Activated B cell treated with CpG ODN at 0.5 μM for 24 hours (primary cell): ENCODE data around the gene BRF1. TPM values are rescaled to one million over a fixed set of nuclear protein-coding genes. Genes with fewer than 3 reads are reported as not detected.

Experiments
- ATAC-seq: fragments of 200-7000 bp; cut with Tn5 transposase; one replicate; pipeline ENCODE4 v1.10.0; 2021; ENCODE audit warnings: low read depth, mild to moderate bottlenecking, moderate library complexity
- CTCF ChIA-PET: fragments of 350-600 bp; sonication (Branson Sonifier 250); formaldehyde crosslinking; loops from one replicate; lab custom pipeline; 2021; ENCODE audit warnings: antibody characterized with exemption; lab: Charles Lee
- POLR2A ChIA-PET: fragments of 350-600 bp; sonication (Branson Sonifier 250); formaldehyde crosslinking; loops from one replicate; lab custom pipeline; 2021; ENCODE audit warnings: antibody characterized with exemption; lab: Charles Lee
- DNase-seq: peaks from one replicate; pipeline ENCODE4 v3.0.0; 2022
- H3K27ac Mint-ChIP-seq: one replicate; pipeline ENCODE4 v1.8.0; 2020; ENCODE audit warnings: mixed read lengths
- H3K27me3 Mint-ChIP-seq: one replicate; pipeline ENCODE4 v1.8.0; 2021; ENCODE audit warnings: mixed read lengths
- H3K36me3 Mint-ChIP-seq: one replicate; pipeline ENCODE4 v1.8.0; 2021; ENCODE audit warnings: low read depth, mixed read lengths
- H3K4me1 Mint-ChIP-seq: one replicate; pipeline ENCODE4 v1.8.0; 2021; ENCODE audit warnings: mixed read lengths
- H3K4me3 Mint-ChIP-seq: one replicate; pipeline ENCODE4 v1.8.0; 2020; ENCODE audit warnings: mild to moderate bottlenecking, mixed read lengths
- H3K9me3 Mint-ChIP-seq: one replicate; pipeline ENCODE4 v1.8.0; 2020; ENCODE audit warnings: mixed read lengths
- CTCF ChIP-seq: fragments of 200-600 bp; IDR thresholded peaks from one replicate; pipeline ENCODE4 v1.8.0; 2022; ENCODE audit warnings: antibody characterized with exemption, mild to moderate bottlenecking
- intact Hi-C: fragments of 100-400 bp; cut with micrococcal nuclease; formaldehyde crosslinking; loops from one replicate; pipeline ENCODE4 v1.15.1; 2024
- total RNA-seq: library from RNA; stranded (reverse); gene quantifications from 2 replicates; pipeline ENCODE4 v1.2.3, GENCODE V29; 2022

The BRF1 gene
- total RNA-seq, 1 donor from 2014 or later, result 32.8 TPM

GRCh38 chr14:105331575-105332349, 31.0 kb upstream of the BRF1 start:
- Mint-ChIP-seq H3K4me1 (peaks cover 20% of the 10 kb centered on the region), H3K4me3 (no peak overlapping the region), H3K9me3 (no peaks in the 10 kb centered on the region), H3K27me3 (no peaks in the 10 kb centered on the region), H3K27ac (no peak overlapping the region), H3K36me3 (no peaks in the 10 kb centered on the region)
- CTCF ChIA-PET, result no interaction called here
- intact Hi-C loops, result no loop called here
- TF ChIP-seq CTCF, result no peak
- DNase-seq, result no peak
- ATAC-seq, result no peak
- POLR2A ChIA-PET, result no interaction called here

- no peaks in the 10 kb centered on the region for H3K27me3 Mint-ChIP-seq
- intact Hi-C loops, result no loop called here
Observed at GRCh38 chr14:105330491-105330895, 29.7 kb upstream of the BRF1 start.

GRCh38 chr14:105329411-105330150, 28.8 kb upstream of the BRF1 start:
- CTCF ChIA-PET, result no interaction called here
- no peak for TF ChIP-seq CTCF
- intact Hi-C loops, result no loop called here
- no peak overlapping the region for H3K27ac Mint-ChIP-seq
- H3K4me1 Mint-ChIP-seq, result peaks cover 20% of the 10 kb centered on the region
- no peaks in the 10 kb centered on the region for H3K9me3 Mint-ChIP-seq
- ATAC-seq, result no peak
- no peaks in the 10 kb centered on the region for H3K27me3 Mint-ChIP-seq
- no peaks in the 10 kb centered on the region for H3K36me3 Mint-ChIP-seq
- DNase-seq, result no peak
- no peak overlapping the region for H3K4me3 Mint-ChIP-seq
- POLR2A ChIA-PET, result no interaction called here

More at GRCh38 chr14:105330491-105330895, 29.7 kb upstream of the BRF1 start:
- no peak overlapping the region for H3K27ac Mint-ChIP-seq
- no peaks in the 10 kb centered on the region for H3K9me3 Mint-ChIP-seq
- H3K36me3 Mint-ChIP-seq, result no peaks in the 10 kb centered on the region
- ATAC-seq (no peak), DNase-seq (no peak)
- TF ChIP-seq CTCF, result no peak
- no peak overlapping the region for H3K4me3 Mint-ChIP-seq
- peaks cover 20% of the 10 kb centered on the region for H3K4me1 Mint-ChIP-seq
- CTCF ChIA-PET, result no interaction called here
- POLR2A ChIA-PET, result no interaction called here

GRCh38 chr14:105328678-105329390, 28.0 kb upstream of the BRF1 start:
- Mint-ChIP-seq H3K36me3 (no peaks in the 10 kb centered on the region), H3K27ac (no peak overlapping the region), H3K4me3 (no peak overlapping the region), H3K9me3 (no peaks in the 10 kb centered on the region), H3K4me1 (peaks cover 20% of the 10 kb centered on the region), H3K27me3 (no peaks in the 10 kb centered on the region)
- POLR2A ChIA-PET, result no interaction called here
- DNase-seq, result no peak
- intact Hi-C loops, result no loop called here
- ATAC-seq, result no peak
- CTCF ChIA-PET, result no interaction called here
- no peak for TF ChIP-seq CTCF
